GM12878 (cell line): ENCODE results near the gene BCORL1. TPM values are rescaled to one million over a fixed set of nuclear protein-coding genes. Genes with fewer than 3 reads are reported as not detected.

Experiments used
- CBFB ChIP-seq: IDR thresholded peaks from 2 replicates; pipeline ENCODE4 v1.6.1; 2016; ENCODE audit warnings: antibody characterized with exemption, low read depth
- FOS ChIP-seq: IDR thresholded peaks from 3 replicates; pipeline ENCODE4 v1.6.1; 2011; ENCODE audit warnings: borderline replicate concordance; ENCODE audit not compliant: insufficient read length; ENCODE audit errors: extremely low read depth
- MYC ChIP-seq: IDR thresholded peaks from 2 replicates; pipeline ENCODE4 v1.6.1; 2011; ENCODE audit warnings: mild to moderate bottlenecking, low read length, moderate library complexity, inconsistent platforms; ENCODE audit not compliant: insufficient read depth, insufficient replicate concordance, insufficient read length, severe bottlenecking
- POLR2AphosphoS2 ChIP-seq: IDR thresholded peaks from 2 replicates; pipeline ENCODE4 v1.6.1; 2011; ENCODE audit warnings: low read depth, mild to moderate bottlenecking, low read length, improper control_type of control experiment, moderate library complexity
- RCOR1 ChIP-seq: conservative IDR thresholded peaks from 2 replicates; pipeline ENCODE4 v1.6.1; 2012; ENCODE audit warnings: low read depth, low read length, improper control_type of control experiment
- RELA ChIP-seq: fragments of 450-650 bp; IDR thresholded peaks from 2 replicates; pipeline ENCODE4 v1.8.0; 2014; ENCODE audit warnings: borderline replicate concordance; ENCODE audit not compliant: partially characterized antibody
- ZNF622 ChIP-seq: fragments of 450-650 bp; IDR thresholded peaks from 2 replicates; pipeline ENCODE4 v1.6.1; 2017; ENCODE audit warnings: mild to moderate bottlenecking, inconsistent platforms
- polyA plus RNA-seq, 11 experiments: library from polyadenylated mRNA; depleted of rRNA in 4 of 11; unstranded in 6 of 11; stranded (reverse) in 5 of 11; fragments of >200 nt; fragmentation: Nextera tagmentation in 4 of 11; fragmentation: Illumina TruSeq in 1 of 11; extraction: Ambion mirVana in 4 of 11; extraction: Trizol in 1 of 11; gene quantifications; 1 replicate in 1 of 11; 2 replicates in 10 of 11; pipeline versions ENCODE4 v1.2.1 to v1.2.3, GENCODE V29; 2011 to 2016; ENCODE audit warnings: inconsistent platforms in 2 of 11, missing spikeins in 2 of 11, low read depth in 1 of 11
- total RNA-seq, 4 experiments: library from RNA; depleted of rRNA in 3 of 4; stranded (reverse); fragments of >200 nt in 3 of 4; fragmentation: Illumina TruSeq in 1 of 4; extraction: Trizol in 1 of 4; gene quantifications; 2 replicates each; pipeline versions ENCODE4 v1.2.1 to v1.2.3, GENCODE V29; 2013 to 2021
- TF ChIP-seq, protein P1 (sequence below): IDR thresholded peaks from 2 replicates; pipeline ENCODE4 v1.6.1; 2011; ENCODE audit warnings: mild to moderate bottlenecking, low read depth, low read length, moderate library complexity; ENCODE audit not compliant: insufficient replicate concordance
- TF ChIP-seq, protein P2 (sequence below): fragments of 450-650 bp; IDR thresholded peaks from 2 replicates; pipeline ENCODE4 v1.6.1; 2016; ENCODE audit warnings: mild to moderate bottlenecking
- TF ChIP-seq, protein P3 (sequence below): fragments of 450-650 bp; IDR thresholded peaks from 2 replicates; pipeline ENCODE4 v1.6.1; 2017; ENCODE audit warnings: mild to moderate bottlenecking, moderate library complexity

Gene BCORL1
- total and polyA plus RNA-seq, 10 of the 15 experiments (the other 5 are each of a cell fraction or from before 2014, with no cell fraction given): 0.16 to 7.2 (median 0.94) TPM

DNA sequence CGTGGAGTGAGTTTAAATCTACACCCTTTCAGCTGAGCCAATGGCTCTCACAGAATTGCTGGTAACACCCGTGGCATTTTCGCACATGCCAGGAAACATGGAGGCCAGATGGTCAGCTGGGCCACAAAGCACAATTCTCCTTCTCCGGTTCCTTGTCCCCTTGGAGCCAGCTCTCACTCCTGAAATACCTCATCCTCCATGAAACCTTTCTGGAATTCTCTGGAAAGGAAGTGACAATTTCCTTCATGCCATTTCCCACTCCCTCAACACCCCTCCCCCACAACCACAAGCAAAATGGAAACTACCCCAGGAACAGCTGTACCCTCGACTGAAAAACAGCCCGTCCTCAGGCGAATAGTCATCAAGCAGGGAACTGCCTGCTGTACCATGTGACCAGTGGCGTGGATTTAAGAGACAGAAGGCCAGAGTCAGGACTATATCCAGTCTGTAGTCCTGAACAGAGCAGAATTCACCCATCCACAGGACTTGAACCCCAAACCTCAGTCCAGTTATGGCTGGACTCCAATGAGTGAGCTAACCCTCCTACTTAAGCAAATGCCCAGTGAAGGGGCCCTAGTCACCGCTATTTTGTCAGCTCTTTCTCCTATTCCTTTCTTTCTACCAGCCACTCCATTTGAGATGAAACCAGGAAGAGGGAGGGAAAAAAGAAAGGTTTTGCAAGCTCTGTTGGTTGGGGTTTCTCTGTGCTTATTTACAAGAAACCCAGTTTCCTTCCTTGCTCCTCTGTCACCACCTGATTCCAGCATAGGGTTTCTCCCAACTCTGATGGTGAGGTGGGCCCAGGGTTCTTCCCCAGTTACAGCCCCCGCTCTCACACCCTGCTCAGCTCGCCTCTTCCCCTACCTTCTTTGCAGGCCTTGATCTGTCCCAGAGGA, 103.4 kb downstream of the BCORL1 start (continued):
- TF ChIP-seq, protein P1, sequence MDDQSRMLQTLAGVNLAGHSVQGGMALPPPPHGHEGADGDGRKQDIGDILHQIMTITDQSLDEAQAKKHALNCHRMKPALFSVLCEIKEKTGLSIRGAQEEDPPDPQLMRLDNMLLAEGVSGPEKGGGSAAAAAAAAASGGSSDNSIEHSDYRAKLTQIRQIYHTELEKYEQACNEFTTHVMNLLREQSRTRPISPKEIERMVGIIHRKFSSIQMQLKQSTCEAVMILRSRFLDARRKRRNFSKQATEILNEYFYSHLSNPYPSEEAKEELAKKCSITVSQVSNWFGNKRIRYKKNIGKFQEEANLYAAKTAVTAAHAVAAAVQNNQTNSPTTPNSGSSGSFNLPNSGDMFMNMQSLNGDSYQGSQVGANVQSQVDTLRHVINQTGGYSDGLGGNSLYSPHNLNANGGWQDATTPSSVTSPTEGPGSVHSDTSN: no peak
- TF ChIP-seq, protein P2, sequence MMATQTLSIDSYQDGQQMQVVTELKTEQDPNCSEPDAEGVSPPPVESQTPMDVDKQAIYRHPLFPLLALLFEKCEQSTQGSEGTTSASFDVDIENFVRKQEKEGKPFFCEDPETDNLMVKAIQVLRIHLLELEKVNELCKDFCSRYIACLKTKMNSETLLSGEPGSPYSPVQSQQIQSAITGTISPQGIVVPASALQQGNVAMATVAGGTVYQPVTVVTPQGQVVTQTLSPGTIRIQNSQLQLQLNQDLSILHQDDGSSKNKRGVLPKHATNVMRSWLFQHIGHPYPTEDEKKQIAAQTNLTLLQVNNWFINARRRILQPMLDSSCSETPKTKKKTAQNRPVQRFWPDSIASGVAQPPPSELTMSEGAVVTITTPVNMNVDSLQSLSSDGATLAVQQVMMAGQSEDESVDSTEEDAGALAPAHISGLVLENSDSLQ: no peak
- TF ChIP-seq MYC (no peak), RELA (no peak), ZNF622 (no peak), CBFB (peak; percentile 71; the same call in 1 of the 2 replicates), POLR2AphosphoS2 (no peak), FOS (no peak), RCOR1 (no peak)
- TF ChIP-seq, protein P3, sequence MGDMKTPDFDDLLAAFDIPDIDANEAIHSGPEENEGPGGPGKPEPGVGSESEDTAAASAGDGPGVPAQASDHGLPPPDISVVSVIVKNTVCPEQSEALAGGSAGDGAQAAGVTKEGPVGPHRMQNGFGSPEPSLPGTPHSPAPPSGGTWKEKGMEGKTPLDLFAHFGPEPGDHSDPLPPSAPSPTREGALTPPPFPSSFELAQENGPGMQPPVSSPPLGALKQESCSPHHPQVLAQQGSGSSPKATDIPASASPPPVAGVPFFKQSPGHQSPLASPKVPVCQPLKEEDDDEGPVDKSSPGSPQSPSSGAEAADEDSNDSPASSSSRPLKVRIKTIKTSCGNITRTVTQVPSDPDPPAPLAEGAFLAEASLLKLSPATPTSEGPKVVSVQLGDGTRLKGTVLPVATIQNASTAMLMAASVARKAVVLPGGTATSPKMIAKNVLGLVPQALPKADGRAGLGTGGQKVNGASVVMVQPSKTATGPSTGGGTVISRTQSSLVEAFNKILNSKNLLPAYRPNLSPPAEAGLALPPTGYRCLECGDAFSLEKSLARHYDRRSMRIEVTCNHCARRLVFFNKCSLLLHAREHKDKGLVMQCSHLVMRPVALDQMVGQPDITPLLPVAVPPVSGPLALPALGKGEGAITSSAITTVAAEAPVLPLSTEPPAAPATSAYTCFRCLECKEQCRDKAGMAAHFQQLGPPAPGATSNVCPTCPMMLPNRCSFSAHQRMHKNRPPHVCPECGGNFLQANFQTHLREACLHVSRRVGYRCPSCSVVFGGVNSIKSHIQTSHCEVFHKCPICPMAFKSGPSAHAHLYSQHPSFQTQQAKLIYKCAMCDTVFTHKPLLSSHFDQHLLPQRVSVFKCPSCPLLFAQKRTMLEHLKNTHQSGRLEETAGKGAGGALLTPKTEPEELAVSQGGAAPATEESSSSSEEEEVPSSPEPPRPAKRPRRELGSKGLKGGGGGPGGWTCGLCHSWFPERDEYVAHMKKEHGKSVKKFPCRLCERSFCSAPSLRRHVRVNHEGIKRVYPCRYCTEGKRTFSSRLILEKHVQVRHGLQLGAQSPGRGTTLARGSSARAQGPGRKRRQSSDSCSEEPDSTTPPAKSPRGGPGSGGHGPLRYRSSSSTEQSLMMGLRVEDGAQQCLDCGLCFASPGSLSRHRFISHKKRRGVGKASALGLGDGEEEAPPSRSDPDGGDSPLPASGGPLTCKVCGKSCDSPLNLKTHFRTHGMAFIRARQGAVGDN: peak; percentile 71
